ENCODE data around the gene PITPNM3.
"Not testable (repeated sequence)": the region's sequence is repeated elsewhere in the genome, so short reads cannot be mapped to it uniquely, and the experiment has no call there.

PITPNM3 gene

DNA sequence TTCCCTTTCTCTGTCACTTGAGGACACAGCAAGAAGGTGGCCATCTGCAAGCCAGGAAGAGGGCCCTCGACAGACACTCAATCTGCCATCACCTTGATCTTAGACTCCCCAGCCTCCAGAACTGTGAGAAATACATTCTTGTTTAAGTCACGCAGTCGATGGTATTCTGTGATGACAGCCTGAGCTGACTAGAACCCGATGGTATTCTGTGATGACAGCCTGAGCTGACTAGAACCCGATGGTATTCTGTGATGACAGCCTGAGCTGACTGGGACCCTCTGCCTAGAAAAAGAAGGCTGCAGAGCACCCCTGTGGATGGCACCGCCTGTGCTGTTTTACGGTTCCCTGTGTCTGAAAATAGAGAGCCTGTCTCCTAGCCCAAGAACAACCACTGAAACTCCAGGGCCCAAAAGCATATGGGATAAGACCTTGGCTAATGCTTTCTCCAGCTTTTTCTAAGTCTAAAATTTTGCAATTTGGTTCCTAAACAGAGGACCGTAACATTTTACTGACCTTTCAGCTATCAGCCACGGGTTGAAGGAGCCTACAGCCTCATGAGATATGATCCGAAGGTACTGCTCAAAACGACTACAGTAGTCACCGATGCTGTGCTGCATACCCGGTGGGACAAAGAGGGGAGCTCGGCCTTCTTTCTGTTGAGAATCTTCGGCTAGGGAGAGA lies 33.1 kb upstream of the PITPNM3 start:
- no peaks in the 10 kb centered on the region for H3K27me3 Mint-ChIP-seq
- DNase-seq (ENCODE audit: low spot score in 2 of 2) (no peak), ATAC-seq (replicated peaks; ENCODE audit: extremely low read depth, poor library complexity, severe bottlenecking) (no peak)
- peaks cover 37% of the 10 kb centered on the region for H3K36me3 Mint-ChIP-seq (ENCODE audit: insufficient read depth)
- no peak overlapping the region for H3K27ac Mint-ChIP-seq (ENCODE audit: low read depth)
- no peak overlapping the region for H3K4me3 Mint-ChIP-seq
- peaks cover 6% of the 10 kb centered on the region for H3K4me1 Mint-ChIP-seq
- no peaks in the 10 kb centered on the region for H3K9me3 Mint-ChIP-seq

DNA sequence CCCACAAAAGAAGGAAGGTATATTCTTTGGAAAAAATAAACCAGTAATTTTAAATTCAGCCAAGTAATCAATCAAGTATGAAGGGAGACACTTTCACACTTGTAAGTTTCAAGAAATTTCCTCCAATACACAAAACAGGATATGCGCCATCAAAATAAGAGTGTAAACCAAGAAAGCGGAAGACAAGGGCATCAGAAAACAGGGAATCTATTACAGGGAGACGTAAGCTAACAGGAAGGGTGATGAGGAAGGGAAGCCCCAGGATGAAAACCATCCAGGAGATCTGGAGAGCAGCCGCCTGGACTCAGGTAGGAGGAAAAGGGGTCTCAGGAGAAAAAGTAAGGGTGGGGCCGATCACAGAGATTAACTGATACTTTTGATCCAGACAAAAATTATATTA lies 31.8 kb upstream of the PITPNM3 start:
- no peaks in the 10 kb centered on the region for H3K27me3 Mint-ChIP-seq
- no peak overlapping the region for H3K4me3 Mint-ChIP-seq
- H3K27ac Mint-ChIP-seq (ENCODE audit: low read depth), result no peak overlapping the region
- ATAC-seq (replicated peaks; ENCODE audit: extremely low read depth, poor library complexity, severe bottlenecking) (no peak), DNase-seq (ENCODE audit: low spot score in 2 of 2) (no peak)
- H3K9me3 Mint-ChIP-seq, result no peaks in the 10 kb centered on the region
- H3K4me1 Mint-ChIP-seq, result peaks cover 6% of the 10 kb centered on the region
- H3K36me3 Mint-ChIP-seq (ENCODE audit: insufficient read depth), result peaks cover 31% of the 10 kb centered on the region

DNA sequence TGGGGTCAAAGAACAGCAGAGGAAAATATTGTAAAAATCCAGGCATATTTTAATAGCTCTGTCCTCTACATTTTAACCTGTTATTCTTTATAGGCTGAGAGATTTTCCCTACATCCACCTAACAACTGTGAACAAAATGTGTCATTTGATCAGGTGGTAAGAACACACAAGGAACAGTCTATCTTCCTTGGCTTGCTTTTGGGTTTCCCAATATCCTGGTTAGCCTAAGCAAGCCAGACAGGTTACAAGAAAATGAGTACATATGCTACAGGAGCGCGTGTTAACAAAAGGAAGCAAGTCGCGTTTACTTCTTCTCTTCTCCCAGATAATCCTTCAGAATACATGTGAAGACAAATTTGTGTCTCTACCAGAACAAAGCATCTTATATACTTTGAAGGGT lies 31.0 kb upstream of the PITPNM3 start:
- H3K4me3 Mint-ChIP-seq, result no peak overlapping the region
- no peaks in the 10 kb centered on the region for H3K9me3 Mint-ChIP-seq
- DNase-seq (ENCODE audit: low spot score in 2 of 2) (no peak), ATAC-seq (replicated peaks; ENCODE audit: extremely low read depth, poor library complexity, severe bottlenecking) (no peak)
- H3K36me3 Mint-ChIP-seq (ENCODE audit: insufficient read depth), result peaks cover 26% of the 10 kb centered on the region
- H3K27me3 Mint-ChIP-seq, result no peaks in the 10 kb centered on the region
- H3K27ac Mint-ChIP-seq (ENCODE audit: low read depth), result no peak overlapping the region
- H3K4me1 Mint-ChIP-seq, result peaks cover 6% of the 10 kb centered on the region

DNA sequence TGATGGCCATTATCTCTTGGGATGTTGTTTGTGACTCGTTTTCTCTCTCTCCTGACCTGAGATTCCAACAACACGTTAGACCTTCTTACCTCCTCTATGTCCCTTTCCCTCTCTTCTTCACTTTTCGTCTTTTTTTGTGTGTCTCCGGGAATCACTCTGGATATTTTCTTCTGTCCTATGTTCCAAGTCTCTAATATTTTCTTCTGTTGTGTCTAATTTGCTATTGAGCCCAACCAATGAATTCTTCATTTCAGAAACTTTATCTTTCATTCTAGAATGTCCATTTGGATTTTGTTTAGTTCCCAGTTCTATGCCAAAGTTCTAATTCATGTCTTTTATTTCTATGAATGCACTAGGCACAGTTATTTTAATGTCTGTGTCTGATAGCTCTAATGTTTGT lies 27.1 kb upstream of the PITPNM3 start:
- Mint-ChIP-seq H3K4me3 (no peak overlapping the region), H3K27me3 (no peaks in the 10 kb centered on the region), H3K36me3 (ENCODE audit: insufficient read depth) (peaks cover 18% of the 10 kb centered on the region), H3K9me3 (no peaks in the 10 kb centered on the region), H3K4me1 (no peaks in the 10 kb centered on the region), H3K27ac (ENCODE audit: low read depth) (no peak overlapping the region)
- DNase-seq (ENCODE audit: low spot score in 2 of 2) (no peak), ATAC-seq (replicated peaks; ENCODE audit: extremely low read depth, poor library complexity, severe bottlenecking) (no peak)

DNA sequence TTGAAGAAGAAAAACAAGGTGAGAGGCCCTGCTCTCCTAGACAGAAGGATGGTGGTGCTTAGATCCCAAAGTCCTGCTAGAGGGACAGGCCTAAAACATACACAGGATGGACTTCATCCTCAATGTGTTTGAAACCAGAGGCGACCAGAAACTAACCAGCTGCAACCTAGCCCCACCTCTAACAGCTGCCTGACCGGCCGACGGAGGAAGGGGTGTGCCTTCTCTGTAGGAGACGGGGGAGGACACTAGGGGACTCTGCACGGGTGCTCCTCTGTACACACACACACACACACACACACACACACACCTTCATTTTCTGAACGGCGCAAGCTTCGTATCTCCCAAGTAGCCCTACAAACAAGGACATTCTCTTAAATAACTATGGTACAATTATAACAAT lies 24.3 kb upstream of the PITPNM3 start:
- peaks cover 5% of the 10 kb centered on the region for H3K4me1 Mint-ChIP-seq
- H3K36me3 Mint-ChIP-seq (ENCODE audit: insufficient read depth), result peaks cover 15% of the 10 kb centered on the region
- DNase-seq (ENCODE audit: low spot score in 2 of 2) (no peak), ATAC-seq (replicated peaks; ENCODE audit: extremely low read depth, poor library complexity, severe bottlenecking) (no peak)
- H3K9me3 Mint-ChIP-seq, result no peaks in the 10 kb centered on the region
- no peak overlapping the region for H3K27ac Mint-ChIP-seq (ENCODE audit: low read depth)
- H3K27me3 Mint-ChIP-seq, result no peaks in the 10 kb centered on the region
- no peak overlapping the region for H3K4me3 Mint-ChIP-seq

DNA sequence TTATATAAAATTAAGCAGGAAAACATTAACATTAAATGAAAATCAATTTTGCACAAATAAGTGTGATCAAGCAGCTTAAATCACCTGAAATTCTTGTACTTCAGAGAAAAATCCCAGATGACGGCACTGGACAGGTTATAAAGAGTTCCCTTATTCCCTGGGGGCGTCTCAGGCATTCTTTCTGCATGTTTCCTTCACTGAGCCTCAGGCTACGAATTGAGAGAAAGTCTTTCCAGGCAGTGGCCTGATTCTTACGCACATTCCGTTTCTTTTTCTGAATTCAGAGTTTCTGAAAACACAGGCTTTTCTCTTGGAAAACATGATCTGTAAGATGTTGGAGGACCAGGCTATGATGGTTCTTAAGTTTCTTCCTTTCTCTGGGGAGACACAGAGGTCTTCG lies 22.1 kb upstream of the PITPNM3 start:
- no peaks in the 10 kb centered on the region for H3K27me3 Mint-ChIP-seq
- H3K27ac Mint-ChIP-seq (ENCODE audit: low read depth), result no peak overlapping the region
- no peak for DNase-seq (ENCODE audit: low spot score in 2 of 2)
- H3K4me3 Mint-ChIP-seq, result no peak overlapping the region
- no peaks in the 10 kb centered on the region for H3K9me3 Mint-ChIP-seq
- H3K4me1 Mint-ChIP-seq, result peaks cover 12% of the 10 kb centered on the region
- H3K36me3 Mint-ChIP-seq (ENCODE audit: insufficient read depth), result peaks cover 11% of the 10 kb centered on the region
- ATAC-seq (replicated peaks; ENCODE audit: extremely low read depth, poor library complexity, severe bottlenecking), result no peak

DNA sequence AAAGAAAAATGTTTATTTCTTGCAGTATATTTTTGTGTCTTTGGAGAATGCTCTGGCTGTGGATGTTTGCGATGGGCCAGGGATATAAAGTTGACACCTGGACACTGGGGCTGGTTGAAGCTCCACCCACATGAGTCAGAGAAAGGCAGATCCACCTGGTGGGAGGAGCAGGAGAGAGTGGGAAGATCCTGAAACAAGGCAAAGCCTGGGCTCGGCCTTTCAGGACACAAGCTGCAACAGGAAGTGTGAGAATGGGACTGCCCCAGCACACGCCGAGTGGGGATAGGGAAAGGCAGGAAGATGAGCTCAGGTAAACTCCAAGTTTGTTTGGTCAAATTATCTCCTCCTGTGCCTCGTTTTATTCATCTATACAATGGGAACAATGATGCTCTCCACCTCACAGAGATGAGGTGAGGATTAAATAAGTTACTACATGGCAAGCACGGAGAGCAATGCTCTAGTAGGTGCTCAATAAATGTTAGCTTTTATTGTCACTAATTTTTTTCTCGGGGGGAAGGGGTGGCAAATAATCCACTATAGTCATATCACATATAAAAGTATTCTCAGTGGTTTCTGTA lies 21.4 kb upstream of the PITPNM3 start:
- Mint-ChIP-seq H3K4me3 (no peak overlapping the region), H3K36me3 (ENCODE audit: insufficient read depth) (peaks cover 11% of the 10 kb centered on the region), H3K27me3 (no peaks in the 10 kb centered on the region), H3K4me1 (peaks cover 12% of the 10 kb centered on the region), H3K27ac (ENCODE audit: low read depth) (peak overlapping the region; percentile 19), H3K9me3 (no peaks in the 10 kb centered on the region)
- DNase-seq (ENCODE audit: low spot score in 2 of 2), result no peak
- no peak for ATAC-seq (replicated peaks; ENCODE audit: extremely low read depth, poor library complexity, severe bottlenecking)

DNA sequence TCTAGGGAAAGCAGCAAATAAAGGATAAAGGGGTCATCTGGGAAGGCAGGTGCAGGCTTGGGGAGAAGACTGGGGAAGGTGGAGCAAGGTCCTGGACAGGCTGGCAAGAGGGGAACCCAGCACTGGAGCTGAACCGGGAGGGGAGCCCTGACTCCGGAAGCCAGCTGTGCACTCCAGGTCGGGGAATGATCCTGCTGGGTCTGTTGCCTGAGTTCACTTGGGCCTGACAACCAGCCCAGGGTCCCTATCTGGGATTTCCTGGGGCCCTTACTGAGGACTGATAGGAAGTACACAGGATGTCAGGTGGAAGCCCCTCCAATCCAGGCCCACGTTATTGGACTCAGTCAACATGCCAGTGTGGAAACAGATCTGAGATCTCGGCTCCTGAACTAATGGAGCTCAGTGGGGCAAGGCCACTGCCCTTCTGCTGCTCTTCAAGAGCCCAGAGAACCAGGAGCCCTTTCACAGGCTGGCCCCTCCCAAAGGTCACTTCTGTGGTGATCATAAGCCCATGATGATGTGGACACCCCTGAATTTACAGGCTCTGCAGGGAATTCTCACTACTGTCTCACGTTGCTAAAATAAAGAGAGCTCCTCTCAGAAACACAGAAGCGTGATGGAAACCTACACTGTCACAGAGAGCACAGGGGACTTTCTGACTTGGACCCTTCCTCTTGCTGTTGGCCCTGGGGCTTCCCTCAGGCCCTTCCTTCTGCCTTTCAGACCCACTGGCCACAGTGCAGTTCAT lies 19.9 kb upstream of the PITPNM3 start:
- Mint-ChIP-seq H3K4me3 (no peak overlapping the region), H3K36me3 (ENCODE audit: insufficient read depth) (peaks cover 11% of the 10 kb centered on the region), H3K27ac (ENCODE audit: low read depth) (no peak overlapping the region), H3K27me3 (no peaks in the 10 kb centered on the region), H3K9me3 (no peaks in the 10 kb centered on the region), H3K4me1 (peaks cover 12% of the 10 kb centered on the region)
- ATAC-seq (replicated peaks; ENCODE audit: extremely low read depth, poor library complexity, severe bottlenecking) (no peak), DNase-seq (ENCODE audit: low spot score in 2 of 2) (no peak)

DNA sequence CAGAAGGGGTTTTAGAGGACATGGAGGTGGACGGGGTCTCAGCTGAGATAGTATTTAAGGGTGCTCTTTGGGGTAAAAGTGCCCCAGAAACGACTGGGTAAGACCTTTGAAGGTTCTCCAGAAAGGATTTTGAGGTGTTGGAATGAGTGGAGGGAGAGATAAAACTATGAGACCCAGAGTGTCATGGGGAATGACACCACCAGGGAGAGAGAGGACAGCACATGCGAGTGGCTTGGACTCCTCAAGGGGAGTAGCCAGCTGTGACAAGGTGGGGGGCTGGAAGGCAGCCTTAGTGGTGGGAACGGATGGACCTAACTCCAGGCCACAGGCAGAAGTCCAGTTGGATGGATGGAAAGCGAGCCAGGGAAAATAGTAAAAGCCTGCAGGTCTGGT lies 19.2 kb upstream of the PITPNM3 start:
- peaks cover 11% of the 10 kb centered on the region for H3K36me3 Mint-ChIP-seq (ENCODE audit: insufficient read depth)
- ATAC-seq (replicated peaks; ENCODE audit: extremely low read depth, poor library complexity, severe bottlenecking) (no peak), DNase-seq (ENCODE audit: low spot score in 2 of 2) (no peak)
- H3K9me3 Mint-ChIP-seq, result no peaks in the 10 kb centered on the region
- H3K27ac Mint-ChIP-seq (ENCODE audit: low read depth), result no peak overlapping the region
- H3K27me3 Mint-ChIP-seq, result no peaks in the 10 kb centered on the region
- H3K4me1 Mint-ChIP-seq, result peaks cover 12% of the 10 kb centered on the region
- no peak overlapping the region for H3K4me3 Mint-ChIP-seq

DNA sequence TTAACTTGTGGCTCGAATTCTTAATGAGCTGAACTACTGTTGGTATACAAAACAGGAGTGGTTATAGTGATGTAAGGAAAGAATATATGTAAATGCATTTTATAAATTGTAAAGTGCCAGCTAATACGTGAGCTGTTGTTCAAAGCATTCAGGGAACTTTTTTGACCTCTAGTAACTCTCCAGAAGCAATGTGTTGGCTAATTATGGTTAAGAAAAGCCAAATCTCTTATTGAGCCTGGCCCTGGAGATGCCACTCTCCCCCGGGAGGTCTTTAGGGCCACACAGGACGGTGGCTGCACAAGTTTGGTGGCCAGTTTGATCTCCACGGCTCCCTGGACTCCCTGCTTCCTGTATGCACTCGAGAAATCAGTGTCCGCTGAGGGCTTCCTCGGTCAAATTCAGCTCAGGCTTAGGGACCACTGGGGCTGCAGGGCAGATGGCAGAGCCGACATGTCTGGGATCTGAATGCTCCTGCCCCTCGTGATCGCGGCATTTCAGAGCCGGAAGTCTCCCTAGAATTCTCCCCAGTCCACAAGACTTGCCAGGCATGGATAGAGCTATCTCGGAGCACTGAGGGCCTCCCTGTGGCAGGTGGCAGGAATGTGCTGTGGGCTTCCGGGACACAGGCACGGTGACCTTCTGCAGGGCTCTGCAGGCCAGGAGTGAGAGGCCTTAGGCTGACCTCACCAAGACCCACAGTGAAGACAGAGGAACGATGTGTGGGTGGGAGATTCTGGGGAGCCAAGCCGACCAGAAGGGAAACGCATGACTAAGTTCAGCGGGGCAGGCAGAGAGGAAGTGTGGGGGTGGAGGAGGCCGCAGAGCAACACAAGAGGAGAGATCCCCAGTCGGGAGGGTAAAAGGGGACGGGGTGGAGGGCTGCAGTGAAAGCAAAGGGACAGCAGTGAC lies 18.6 kb upstream of the PITPNM3 start:
- no peaks in the 10 kb centered on the region for H3K27me3 Mint-ChIP-seq
- no peak overlapping the region for H3K4me3 Mint-ChIP-seq
- H3K36me3 Mint-ChIP-seq (ENCODE audit: insufficient read depth), result peaks cover 9% of the 10 kb centered on the region
- no peak for DNase-seq (ENCODE audit: low spot score in 2 of 2)
- no peak overlapping the region for H3K27ac Mint-ChIP-seq (ENCODE audit: low read depth)
- ATAC-seq (replicated peaks; ENCODE audit: extremely low read depth, poor library complexity, severe bottlenecking), result no peak
- no peaks in the 10 kb centered on the region for H3K9me3 Mint-ChIP-seq
- peaks cover 12% of the 10 kb centered on the region for H3K4me1 Mint-ChIP-seq

DNA sequence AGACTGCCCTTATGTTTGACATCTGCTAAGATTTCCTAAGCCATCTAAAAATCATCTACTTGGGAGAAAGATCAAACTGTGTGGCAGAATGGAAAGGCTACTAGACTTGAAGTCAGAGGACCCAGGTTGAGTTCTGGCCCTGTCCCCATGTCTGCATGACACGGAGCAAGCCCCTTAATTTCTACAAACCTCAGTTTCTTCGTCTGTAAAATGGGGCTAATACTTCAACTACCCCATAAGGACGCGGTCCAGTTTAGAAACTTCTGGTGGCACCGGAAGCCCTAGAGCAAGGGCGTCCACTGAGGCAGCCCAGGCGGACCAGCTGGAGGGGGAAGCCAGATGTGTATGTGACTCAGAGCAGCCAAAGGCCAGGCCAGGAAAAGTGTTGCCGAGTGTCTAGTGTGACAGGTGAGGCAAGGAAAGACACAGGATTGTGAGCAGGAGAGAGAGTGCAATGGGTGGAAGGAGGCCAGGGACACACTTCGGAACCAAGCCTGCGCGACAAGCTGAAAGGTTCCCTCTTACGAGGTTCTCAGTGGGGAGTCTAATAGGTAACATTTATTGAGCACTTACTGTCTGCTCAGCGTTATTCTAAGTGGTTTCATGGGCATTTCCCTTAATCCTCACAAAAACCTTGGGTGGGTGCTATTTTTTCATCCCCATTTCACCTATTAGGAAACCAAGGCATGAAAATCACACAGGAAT lies 17.8 kb upstream of the PITPNM3 start:
- H3K9me3 Mint-ChIP-seq, result no peaks in the 10 kb centered on the region
- DNase-seq (ENCODE audit: low spot score in 2 of 2) (no peak), ATAC-seq (replicated peaks; ENCODE audit: extremely low read depth, poor library complexity, severe bottlenecking) (no peak)
- H3K4me3 Mint-ChIP-seq, result no peak overlapping the region
- H3K27me3 Mint-ChIP-seq, result no peaks in the 10 kb centered on the region
- H3K36me3 Mint-ChIP-seq (ENCODE audit: insufficient read depth), result peaks cover 9% of the 10 kb centered on the region
- no peak overlapping the region for H3K27ac Mint-ChIP-seq (ENCODE audit: low read depth)
- peaks cover 12% of the 10 kb centered on the region for H3K4me1 Mint-ChIP-seq

DNA sequence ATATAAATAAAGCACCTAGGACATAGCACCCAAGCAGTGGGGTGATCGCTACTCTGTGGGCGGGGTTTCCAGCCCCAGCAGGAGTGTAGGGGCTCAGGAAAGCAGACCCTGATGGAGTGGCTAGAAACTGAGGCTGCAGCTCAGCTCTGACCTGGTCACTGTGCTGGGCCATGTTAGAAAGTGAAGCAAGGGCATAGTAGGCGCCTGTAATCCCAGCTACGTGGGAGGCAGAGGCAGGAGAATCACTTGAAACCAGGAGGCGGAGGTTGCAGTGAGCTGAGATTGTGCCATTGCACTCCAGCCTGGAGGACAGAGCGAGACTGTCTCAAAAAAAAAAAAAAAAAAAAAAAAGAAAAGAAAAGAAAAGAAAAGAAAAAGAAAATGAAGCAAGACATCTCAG lies 17.1 kb upstream of the PITPNM3 start:
- H3K4me1 Mint-ChIP-seq, result peaks cover 12% of the 10 kb centered on the region
- not testable (repeated sequence) for H3K27ac Mint-ChIP-seq (ENCODE audit: low read depth); H3K9me3 Mint-ChIP-seq; H3K36me3 Mint-ChIP-seq (ENCODE audit: insufficient read depth); DNase-seq (ENCODE audit: low spot score in 2 of 2); ATAC-seq (replicated peaks; ENCODE audit: extremely low read depth, poor library complexity, severe bottlenecking); H3K4me3 Mint-ChIP-seq; H3K27me3 Mint-ChIP-seq
